Right lung (tissue), 10 donors: ENCODE data around the gene SRRM4. TPM values are rescaled to one million over a fixed set of nuclear protein-coding genes. Genes with fewer than 3 reads are reported as not detected.
"Not testable (repeated sequence)": the region's sequence is repeated elsewhere in the genome, so short reads cannot be mapped to it uniquely, and the experiment has no call there.

Experiments
- DNase-seq, 2 donors: peaks; one replicate each; pipeline ENCODE4 v3.0.0-alpha.2; 2013
- long read RNA-seq, 8 donors: transcript quantifications; one replicate each; lab custom pipeline, GENCODE V29; 2026
- polyA plus RNA-seq, 5 donors: library from polyadenylated mRNA; unstranded; fragments of 120-200 nt; gene quantifications; one replicate each; pipeline versions ENCODE4 v1.2.1 to v1.2.3, GENCODE V29; 2013; ENCODE audit warnings: inconsistent platforms in 1 of 5, low replicate concordance in 1 of 5; ENCODE audit not compliant: insufficient read length in 5 of 5, insufficient read depth in 1 of 5

The SRRM4 gene
- under 1 TPM; 0.23 to 0.48 (median 0.45) TPM for polyA plus RNA-seq
- long read RNA-seq, donor 1, result 0 reads
- long read RNA-seq, donor 2, result 0 reads
- long read RNA-seq, donor 3, result 0 reads
- long read RNA-seq, donor 4, result 0 reads
- long read RNA-seq, donor 5, result 0 reads
- long read RNA-seq, donor 6, result 0 reads
- long read RNA-seq, donor 7, result 0 reads
- long read RNA-seq, donor 8, result 0 reads

DNA sequence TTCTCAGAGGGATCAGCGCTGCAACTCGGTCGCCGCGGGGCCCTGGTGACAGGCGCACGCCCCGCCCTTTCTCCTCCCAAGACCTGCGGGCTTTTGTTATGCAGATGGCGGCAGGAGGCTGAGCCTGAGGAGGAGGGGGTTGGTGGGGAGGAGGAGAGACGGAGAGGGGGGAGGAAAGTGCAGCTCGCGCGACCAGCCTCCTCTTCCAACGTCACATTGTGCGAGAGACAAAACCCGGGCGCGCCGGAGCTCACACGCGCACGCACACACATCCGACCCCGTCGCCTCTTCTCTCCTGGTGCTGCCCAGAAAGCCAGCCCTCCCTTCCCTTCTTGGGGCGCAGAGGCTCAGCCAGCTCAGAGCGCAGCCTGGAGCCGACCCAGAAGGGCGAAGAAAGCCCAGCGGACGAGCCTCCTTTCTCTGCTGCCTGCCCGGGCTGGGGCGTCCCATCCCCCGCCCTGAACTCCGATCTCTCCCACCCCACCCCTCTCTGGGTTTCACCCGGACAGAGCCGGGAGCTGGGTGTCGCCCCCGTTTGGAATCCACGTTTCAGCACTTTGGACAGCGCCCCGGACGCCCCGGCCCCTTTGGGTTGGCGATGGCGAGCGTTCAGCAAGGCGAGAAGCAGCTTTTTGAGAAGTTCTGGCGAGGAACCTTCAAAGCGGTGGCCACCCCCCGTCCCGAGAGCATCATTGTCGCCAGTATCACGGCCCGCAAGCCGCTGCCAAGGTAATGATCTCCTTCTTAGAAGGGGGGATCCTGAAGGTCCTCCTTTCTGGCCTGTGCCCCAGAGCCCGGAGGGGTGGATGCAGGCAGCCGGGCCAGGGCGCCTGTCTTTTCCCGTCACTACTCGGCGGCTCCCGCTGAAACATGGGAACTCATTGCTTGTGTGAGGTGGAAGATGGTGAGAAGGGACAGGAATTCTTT is at the start of gene SRRM4:
Gene SRRM4 (plus strand): TSS at position 257 of the 927 bp plus-strand sequence. CDS start 342 bp downstream, at position 599.
- peak; percentile 17 to 39 for DNase-seq

DNA sequence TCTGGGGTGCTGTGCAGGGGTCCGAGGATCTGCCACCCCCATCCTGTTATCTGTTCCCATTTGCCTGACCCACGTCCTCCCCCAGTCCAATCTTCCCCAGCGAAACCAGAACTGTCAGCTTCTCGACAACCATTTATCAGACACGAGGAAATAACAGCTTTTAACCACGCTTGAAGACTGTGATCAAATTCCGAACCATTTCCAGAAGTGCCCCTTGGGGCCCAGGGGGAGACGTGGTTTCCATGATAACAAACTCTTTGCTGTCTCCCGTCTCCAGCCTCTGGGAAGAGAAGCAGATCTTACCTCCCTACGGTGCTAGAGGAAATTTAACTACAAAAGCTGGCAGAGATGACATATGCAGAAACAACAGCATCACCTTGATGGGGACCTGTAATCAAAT is 35.1 kb upstream of the SRRM4 start:
- DNase-seq, result no peak

- no peak for DNase-seq
Measured at GRCh38 chr12:118958520-118958919, 22.8 kb upstream of the SRRM4 start.

DNA sequence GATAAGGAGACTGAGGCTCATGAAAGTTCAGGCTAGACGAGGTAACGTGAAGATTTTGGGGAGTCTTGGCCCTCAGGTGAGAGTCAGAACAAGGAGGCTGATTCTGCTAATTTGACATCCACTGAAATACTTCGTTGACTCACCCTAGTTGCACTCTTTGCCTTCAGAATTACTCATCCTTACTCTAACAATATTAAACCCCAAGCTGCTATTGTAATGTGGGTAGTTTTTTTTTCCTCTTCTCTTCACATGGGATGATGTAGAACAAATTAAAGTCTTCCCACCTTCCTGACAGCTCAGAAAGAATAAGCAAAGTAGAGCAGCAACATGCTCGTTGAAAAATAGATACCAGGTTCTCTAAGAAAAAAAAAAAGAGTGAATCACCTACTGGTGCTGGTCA is 22.0 kb upstream of the SRRM4 start:
- DNase-seq, result no peak

DNA sequence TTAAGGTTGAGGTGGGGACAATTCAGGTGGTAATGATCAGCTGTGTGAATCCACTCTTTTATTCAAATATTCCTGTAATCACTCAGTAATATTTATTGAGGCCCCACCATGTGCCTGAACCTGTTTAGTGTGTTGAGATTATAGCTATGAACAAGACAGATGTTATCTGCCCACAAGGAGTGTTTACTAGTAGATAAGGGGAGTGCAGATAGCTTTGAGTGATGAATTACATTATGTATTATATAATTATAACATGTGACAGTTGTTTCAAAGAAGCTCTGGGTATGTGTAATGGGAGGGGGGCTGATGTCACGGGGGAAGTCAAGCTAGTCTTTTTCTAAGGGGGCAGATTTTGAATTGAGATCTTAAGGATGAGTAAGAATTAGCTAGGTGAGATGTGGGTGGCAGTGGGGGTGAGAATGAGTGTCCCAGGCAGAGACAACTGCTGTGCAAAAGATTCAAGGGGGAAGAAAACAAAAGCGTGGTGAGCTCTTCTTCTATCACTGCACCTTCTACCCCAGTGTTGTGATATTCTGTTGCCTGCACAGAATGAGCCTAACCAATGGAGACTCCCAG is 21.3 kb upstream of the SRRM4 start:
- DNase-seq, result no peak

- no peak for DNase-seq
Measured at GRCh38 chr12:118960865-118961264, 20.5 kb upstream of the SRRM4 start.

- DNase-seq, result no peak
Measured at GRCh38 chr12:118964988-118965387, 16.4 kb upstream of the SRRM4 start.

GRCh38 chr12:118970856-118971255 is 10.5 kb upstream of the SRRM4 start:
- no peak for DNase-seq

GRCh38 chr12:118972982-118973381 is 8.4 kb upstream of the SRRM4 start:
- DNase-seq, result no peak

DNA sequence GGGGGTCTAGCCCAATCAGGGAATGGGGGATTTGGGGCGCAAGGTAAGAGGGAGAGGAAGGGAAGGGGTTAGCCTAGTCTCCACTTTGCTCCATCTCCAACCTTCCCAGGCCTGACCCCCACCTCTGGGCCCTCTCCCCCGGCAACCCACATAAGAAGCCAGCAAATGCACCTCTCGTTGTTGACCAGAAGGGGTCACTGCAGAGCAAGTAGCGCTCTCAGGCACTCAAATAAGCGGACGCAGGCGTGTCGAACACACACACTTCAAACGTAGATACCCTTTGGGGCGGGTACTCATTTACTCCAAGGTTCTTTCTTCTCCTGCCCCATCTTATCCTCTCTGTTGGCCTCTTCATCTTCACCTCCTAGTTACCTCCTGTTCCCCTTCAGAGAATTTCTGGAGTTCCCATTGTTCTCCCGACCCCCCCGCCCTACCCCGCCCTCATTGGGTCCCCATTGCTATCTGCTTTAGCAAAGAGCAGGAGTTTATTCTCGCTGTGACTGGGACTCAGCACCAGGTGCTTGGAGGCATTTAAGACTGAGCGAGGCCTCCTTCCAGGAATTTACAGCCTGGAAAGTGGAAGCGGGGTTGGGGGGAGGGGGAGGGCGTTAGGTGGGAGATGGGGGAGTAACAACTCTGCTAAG is 1.5 kb upstream of the SRRM4 start:
- DNase-seq, result peak; percentile 14 to 45

DNA sequence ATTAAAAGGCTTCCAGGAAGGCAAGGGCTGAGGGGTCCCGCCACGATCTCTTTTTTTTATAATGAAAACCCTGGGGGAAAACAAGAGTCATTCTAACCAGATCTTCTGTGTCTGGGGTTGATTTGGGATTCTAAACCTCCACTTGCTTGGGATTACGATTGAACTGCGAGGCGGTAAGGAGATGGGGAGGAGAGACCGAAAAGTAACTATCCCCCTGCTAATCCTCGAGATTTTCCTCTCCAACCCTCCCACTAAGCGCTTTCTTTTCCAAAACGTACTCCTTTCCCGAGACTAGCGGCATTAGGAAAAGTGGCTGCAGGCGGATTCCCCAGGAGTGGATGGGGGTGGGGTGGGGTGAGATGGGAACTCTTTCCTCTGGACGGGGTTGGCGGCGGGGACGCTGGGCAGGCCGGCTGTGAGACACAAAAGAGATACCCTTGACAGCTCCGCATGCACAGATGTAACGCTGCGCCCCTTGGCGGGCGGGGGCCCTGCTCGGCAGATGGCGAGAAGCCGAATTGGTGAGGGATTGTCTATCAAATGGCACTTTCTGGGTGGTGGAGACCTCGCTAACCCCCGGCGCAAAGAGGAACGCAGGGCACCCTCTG is 830 bp upstream of the SRRM4 start:
- no peak for DNase-seq

DNA sequence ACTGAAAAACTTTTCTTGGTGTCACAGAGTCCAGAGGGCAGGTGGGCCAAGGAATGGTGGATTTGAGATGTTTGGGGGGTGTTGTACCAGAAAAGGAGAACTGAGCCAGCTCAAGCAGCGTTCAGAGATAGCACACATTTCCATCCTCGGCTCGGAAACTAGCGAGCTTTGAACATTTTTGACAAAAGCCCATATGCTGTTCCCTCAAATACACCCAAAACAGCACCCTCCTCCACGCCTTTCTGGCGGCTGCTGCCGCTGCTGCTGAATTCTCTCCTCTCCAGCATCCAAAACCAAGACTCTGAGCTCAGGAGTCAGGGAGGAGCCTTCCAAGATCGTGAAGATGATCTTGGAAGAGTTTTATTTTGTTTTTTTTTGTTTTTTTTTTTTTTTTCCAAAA is 961 bp downstream of the SRRM4 start:
- DNase-seq, result no peak

GRCh38 chr12:118982984-118983761 is 1.8 kb downstream of the SRRM4 start:
- DNase-seq, result no peak

- no peak for DNase-seq
Measured at GRCh38 chr12:118984161-118984943, 3.0 kb downstream of the SRRM4 start.

GRCh38 chr12:118986050-118986449 is 4.7 kb downstream of the SRRM4 start:
- DNase-seq, result no peak

GRCh38 chr12:118999107-118999506 is 17.8 kb downstream of the SRRM4 start:
- DNase-seq, result no peak

- DNase-seq, result no peak
Measured at GRCh38 chr12:119005085-119005484, 23.7 kb downstream of the SRRM4 start.

DNA sequence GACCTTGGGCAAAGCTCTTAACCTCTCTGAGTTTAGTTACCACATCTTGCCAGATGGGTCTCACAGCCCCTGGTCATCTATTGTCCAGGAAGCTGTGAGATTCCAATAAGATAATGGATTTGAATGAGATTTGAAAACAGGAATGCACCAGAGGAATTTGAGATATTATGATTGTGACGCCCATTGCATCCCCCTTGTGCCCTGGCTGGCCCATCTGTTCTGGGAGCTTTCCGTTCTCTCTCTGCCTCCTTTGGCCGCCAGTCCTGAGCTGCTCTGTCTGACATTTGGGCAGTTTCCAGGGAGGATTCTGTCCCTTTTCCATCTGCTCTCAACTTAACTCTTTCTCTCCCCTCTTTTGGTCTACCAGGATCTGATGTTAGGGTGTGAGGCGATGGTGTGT is 24.6 kb downstream of the SRRM4 start:
- no peak for DNase-seq

DNA sequence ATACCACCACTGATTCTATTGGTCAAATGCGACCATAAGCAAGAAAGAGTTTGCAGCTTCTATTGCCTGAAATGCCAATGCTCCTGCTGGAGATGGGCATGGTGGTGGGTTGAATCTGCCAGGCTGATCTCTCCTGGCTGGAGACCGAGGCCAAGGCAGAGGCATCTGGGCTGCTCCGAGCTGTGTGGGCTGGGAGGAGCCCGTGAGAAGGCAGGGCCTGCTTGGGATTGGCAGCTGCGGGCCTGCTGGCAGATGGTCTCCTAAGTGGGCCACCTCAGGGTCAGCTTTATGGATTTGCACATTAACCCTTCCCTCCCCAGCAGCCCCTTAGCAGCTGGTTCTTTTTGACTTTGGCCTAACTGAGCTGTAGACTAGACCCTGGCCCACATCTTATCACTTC is 25.4 kb downstream of the SRRM4 start:
- DNase-seq, result peak in 1 of 2 donors; percentile 13

GRCh38 chr12:119008273-119008672 is 26.9 kb downstream of the SRRM4 start:
- not testable (repeated sequence) for DNase-seq
